GM21423 (cell line): ENCODE measurements around the gene GPR84.
"Not testable (repeated sequence)": the region's sequence is repeated elsewhere in the genome, so short reads cannot be mapped to it uniquely, and the experiment has no call there.

Experiments
- ATAC-seq: cut with Tn5 transposase; IDR thresholded peaks from one replicate; pipeline ENCODE4 v1.9.1; 2021; ENCODE audit warnings: mild to moderate bottlenecking, moderate library complexity; ENCODE audit not compliant: unreplicated experiment

Gene GPR84

GRCh38 chr12:54328595-54329337, 35.5 kb downstream of the GPR84 start:
- no peak for ATAC-seq

GRCh38 chr12:54325442-54326109, 38.7 kb downstream of the GPR84 start:
- ATAC-seq = not testable (repeated sequence)

- peak; percentile 98 for ATAC-seq
Observed at GRCh38 chr12:54324617-54325441, 39.5 kb downstream of the GPR84 start, which contains the start of gene COPZ1. COPZ1 (plus strand) TSS chr12:54325131; CDS start chr12:54325164, 33 bp downstream.

- ATAC-seq = no peak
Observed at GRCh38 chr12:54321363-54321762, 42.9 kb downstream of the GPR84 start.
